K562 (cell line): ENCODE data around the gene LATS2. TPM values are rescaled to one million over a fixed set of nuclear protein-coding genes. Genes with fewer than 3 reads are reported as not detected.
"Not testable (repeated sequence)": the region's sequence is repeated elsewhere in the genome, so short reads cannot be mapped to it uniquely, and the experiment has no call there.

ENCODE experiments used
- ATAC-seq: fragments of 200-7000 bp; cut with Tn5 transposase; 3 replicates; pipeline ENCODE4 v1.9.1; 2020; ENCODE audit warnings: moderate library complexity
- BruUV-seq: library from RNA; stranded (reverse); fragments of 400-500 nt; replicated peaks from 2 replicates; lab custom pipeline; 2021; lab: Mats Ljungman, UMichigan
- CTCF ChIA-PET: fragments of 300-600 bp; formaldehyde crosslinking; extraction: SDS; loops from one replicate; lab custom pipeline; 2021; ENCODE audit warnings: low intra/inter-chr PET ratio; lab: Yijun Ruan, JAX
- POLR2A ChIA-PET: fragments of 300-600, 350-650 bp; sonication (Branson Sonifier 250); formaldehyde crosslinking; extraction: SDS; loops from one replicate; lab custom pipeline; 2021; ENCODE audit warnings: antibody characterized with exemption, inconsistent platforms; lab: Yijun Ruan, JAX
- DNase-seq, 4 experiments: peaks; one replicate each; pipeline versions ENCODE4 v3.0.0 to v3.0.0-alpha.2; 2011 to 2018; ENCODE audit warnings: low spot score in 3 of 4, mixed read lengths in 3 of 4; ENCODE audit errors: extremely low read depth in 1 of 4
- FAIRE-seq: peaks from 2 replicates; lab custom pipeline; 2011; peaks lifted over from hg19 to GRCh38; lab: Jason Lieb, UNC
- H2AFZ ChIP-seq: 2 replicates; pipeline ENCODE4 v1.6.0; 2011; ENCODE audit warnings: low read depth, low read length, control low read depth, inconsistent platforms
- H3K27ac ChIP-seq: fragments of 200-600 bp; 3 replicates; pipeline ENCODE4 v1.8.0; 2011; ENCODE audit warnings: low read depth, mild to moderate bottlenecking, control low read depth, inconsistent platforms, low read length, moderate library complexity, mixed read lengths; ENCODE audit errors: extremely low read depth
- H3K27me3 ChIP-seq, 2 experiments: fragments of 300-600 bp in 1 of 2; 2 replicates in 1 of 2; 3 replicates in 1 of 2; pipeline versions ENCODE4 v1.6.0 to v1.8.0; 2011; ENCODE audit warnings: inconsistent platforms in 2 of 2, low read length in 2 of 2, mild to moderate bottlenecking in 1 of 2, mixed read lengths in 1 of 2, moderate library complexity in 1 of 2; ENCODE audit not compliant: control insufficient read depth in 2 of 2, insufficient read depth in 2 of 2
- H3K36me3 ChIP-seq: fragments of 300-600 bp; 3 replicates; pipeline ENCODE4 v1.8.0; 2011; ENCODE audit warnings: mild to moderate bottlenecking, low read length, inconsistent platforms; ENCODE audit not compliant: control insufficient read depth, insufficient read depth
- H3K4me1 ChIP-seq, 2 experiments: fragments of 200-600 bp in 1 of 2; replicated peaks in 1 of 2; 2 replicates in 1 of 2; 3 replicates in 1 of 2; pipeline versions ENCODE4 v1.5.1 to v1.8.0; 2011; ENCODE audit warnings: inconsistent platforms in 2 of 2, low read length in 2 of 2, mild to moderate bottlenecking in 1 of 2, mixed read lengths in 1 of 2, moderate library complexity in 1 of 2; ENCODE audit not compliant: control insufficient read depth in 2 of 2, insufficient read depth in 2 of 2
- H3K4me2 ChIP-seq: 2 replicates; pipeline ENCODE4 v1.6.1; 2011; ENCODE audit warnings: low read length, control low read depth, inconsistent platforms, mixed read lengths; ENCODE audit not compliant: insufficient read depth
- H3K4me3 ChIP-seq: fragments of 200-600 bp; sonication (generic), shearing (Covaris generic); 2 replicates; pipeline ENCODE4 v1.5.1; 2016; ENCODE audit warnings: control low read depth, inconsistent platforms
- H3K79me2 ChIP-seq: fragments of 200-600 bp; 3 replicates; pipeline ENCODE4 v1.8.0; 2011; ENCODE audit warnings: low read length, inconsistent platforms; ENCODE audit not compliant: control insufficient read depth, insufficient read depth
- H3K9ac ChIP-seq, 2 experiments: 2 replicates each; pipeline versions ENCODE4 v1.6.0 to v1.6.1; 2011; ENCODE audit warnings: low read depth in 2 of 2, low read length in 2 of 2, control low read depth in 1 of 2, inconsistent platforms in 1 of 2, mild to moderate bottlenecking in 1 of 2, mixed read lengths in 1 of 2; ENCODE audit not compliant: insufficient read depth in 1 of 2
- H3K9me1 ChIP-seq: one replicate; pipeline ENCODE4 v1.6.0; 2011; ENCODE audit warnings: inconsistent platforms, mild to moderate bottlenecking, low read length, moderate library complexity; ENCODE audit not compliant: control insufficient read depth, insufficient read depth
- H3K9me3 ChIP-seq: replicated peaks from 2 replicates; pipeline ENCODE4 v1.5.1; 2011; ENCODE audit warnings: low read depth, low read length, inconsistent platforms; ENCODE audit not compliant: control insufficient read depth, insufficient read depth
- H4K20me1 ChIP-seq: replicated peaks from 2 replicates; pipeline ENCODE4 v1.6.1; 2011; ENCODE audit warnings: low read length, inconsistent platforms, mixed read lengths; ENCODE audit not compliant: control insufficient read depth, insufficient read depth
- BRF1 ChIP-seq: IDR thresholded peaks from 3 replicates; pipeline ENCODE4 v1.6.1; 2011; ENCODE audit warnings: borderline replicate concordance, mild to moderate bottlenecking; ENCODE audit not compliant: insufficient read length; ENCODE audit errors: extremely low read depth
- CBFA2T2 ChIP-seq: fragments of 450-650 bp; conservative IDR thresholded peaks from 2 replicates; pipeline ENCODE4 v1.6.1; 2017; ENCODE audit warnings: mild to moderate bottlenecking
- CTBP1 ChIP-seq: fragments of 450-650 bp; IDR thresholded peaks from 2 replicates; pipeline ENCODE4 v1.6.1; 2016; ENCODE audit warnings: borderline replicate concordance
- ETV6 ChIP-seq, 3 experiments: fragments of 150-350 bp in 1 of 3; sonication (generic) in 1 of 3; formaldehyde crosslinking in 1 of 3; IDR thresholded peaks; 2 replicates each; pipeline versions ENCODE4 v1.6.1 to v1.8.0; 2014 to 2022; ENCODE audit warnings: borderline replicate concordance in 2 of 3, low read depth in 2 of 3, antibody characterized with exemption in 1 of 3, low read length in 1 of 3, mild to moderate bottlenecking in 1 of 3, missing genetic modification reagents in 1 of 3
- FOSL1 ChIP-seq: fragments of 200-800 bp; sonication (Bioruptor generic); conservative IDR thresholded peaks from 2 replicates; pipeline ENCODE4 v1.6.1; 2016; ENCODE audit warnings: missing genetic modification characterization, missing compliant biosample characterization
- ILF3 ChIP-seq: fragments of 450-650 bp; IDR thresholded peaks from 2 replicates; pipeline ENCODE4 v1.6.1; 2018; ENCODE audit warnings: antibody characterized with exemption, mild to moderate bottlenecking, moderate library complexity, borderline replicate concordance
- NFATC3 ChIP-seq: fragments of 450-650 bp; IDR thresholded peaks from 2 replicates; pipeline ENCODE4 v1.6.1; 2017; ENCODE audit warnings: mild to moderate bottlenecking
- RBFOX2 ChIP-seq: fragments of 200-400 bp; formaldehyde crosslinking; IDR thresholded peaks from 2 replicates; pipeline ENCODE4 v1.6.1; 2017; ENCODE audit warnings: low read depth, mild to moderate bottlenecking, low read length, moderate library complexity
- RHOXF2B ChIP-seq: fragments of 250-450 bp; sonication (Bioruptor Pico); conservative IDR thresholded peaks from 2 replicates; pipeline ENCODE4 v1.5.1; 2021
- SP1 ChIP-seq: sonication (generic); formaldehyde crosslinking; IDR thresholded peaks from 2 replicates; pipeline ENCODE4 v1.8.1; 2022; ENCODE audit warnings: mild to moderate bottlenecking, missing genetic modification reagents
- STAG1 ChIP-seq: sonication (generic); formaldehyde crosslinking; IDR thresholded peaks from 2 replicates; pipeline ENCODE4 v1.5.0; 2020; ENCODE audit warnings: missing genetic modification reagents, borderline replicate concordance
- ZNF174 ChIP-seq: fragments of 250-450 bp; sonication (Bioruptor Pico); IDR thresholded peaks from 2 replicates; pipeline ENCODE4 v1.4.0; 2020; ENCODE audit warnings: mild to moderate bottlenecking
- ZNF76 ChIP-seq: fragments of 250-450 bp; sonication (Bioruptor Pico); IDR thresholded peaks from 2 replicates; pipeline ENCODE4 v1.4.0; 2020; ENCODE audit warnings: mild to moderate bottlenecking, moderate library complexity, borderline replicate concordance
- WGBS: fragments of 100-300 bp; shearing (Covaris generic); methylation state at CpG from one replicate; pipeline ENCODE4 v1.1.6; 2016; ENCODE audit warnings: low coverage, mixed read lengths; ENCODE audit not compliant: insufficient coverage; ENCODE audit errors: missing lambda C conversion rate; 5-methylcytosine and 5-hydroxymethylcytosine counted together
- in situ Hi-C: fragments of 300-500 bp; cut with MboI; formaldehyde crosslinking; loops from 4 replicates; pipeline ENCODE4 v1.15.0; 2018; ENCODE audit warnings: inconsistent platforms, mixed read lengths
- intact Hi-C: fragments of 100-400 bp; cut with micrococcal nuclease; formaldehyde crosslinking; loops from 2 replicates; pipeline ENCODE4 v1.14.2; 2022
- polyA plus RNA-seq, 8 experiments: library from polyadenylated mRNA; depleted of rRNA in 4 of 8; stranded (reverse) in 5 of 8; unstranded in 3 of 8; fragments of >200 nt; fragmentation: Nextera tagmentation in 2 of 8; fragmentation: Illumina TruSeq in 1 of 8; extraction: Ambion mirVana in 2 of 8; extraction: Trizol in 1 of 8; gene quantifications; 2 replicates each; pipeline versions ENCODE4 v1.2.1 to v1.2.3, GENCODE V29; 2011 to 2014; ENCODE audit warnings: inconsistent platforms in 1 of 8, missing spikeins in 1 of 8
- total RNA-seq, 7 experiments: library from RNA; depleted of rRNA in 6 of 7; stranded (reverse); fragments of >200 nt in 6 of 7; fragmentation: Illumina TruSeq in 2 of 7; extraction: Trizol in 2 of 7; gene quantifications; 2 replicates each; pipeline versions ENCODE4 v1.2.1 to v1.2.3, GENCODE V29; 2011 to 2021; ENCODE audit warnings: low replicate concordance in 1 of 7
- TF ChIP-seq, protein P1 (sequence below): fragments of 250-450 bp; sonication (Bioruptor Pico); IDR thresholded peaks from 2 replicates; pipeline ENCODE4 v1.8.0; 2022; ENCODE audit warnings: moderate library complexity, mild to moderate bottlenecking, inconsistent platforms

Gene LATS2
- total and polyA plus RNA-seq, 9 of the 15 experiments (the other 6 are each of a cell fraction or from before 2014, with no cell fraction given) = 0.18 to 3.7 (median 0.76) TPM

DNA sequence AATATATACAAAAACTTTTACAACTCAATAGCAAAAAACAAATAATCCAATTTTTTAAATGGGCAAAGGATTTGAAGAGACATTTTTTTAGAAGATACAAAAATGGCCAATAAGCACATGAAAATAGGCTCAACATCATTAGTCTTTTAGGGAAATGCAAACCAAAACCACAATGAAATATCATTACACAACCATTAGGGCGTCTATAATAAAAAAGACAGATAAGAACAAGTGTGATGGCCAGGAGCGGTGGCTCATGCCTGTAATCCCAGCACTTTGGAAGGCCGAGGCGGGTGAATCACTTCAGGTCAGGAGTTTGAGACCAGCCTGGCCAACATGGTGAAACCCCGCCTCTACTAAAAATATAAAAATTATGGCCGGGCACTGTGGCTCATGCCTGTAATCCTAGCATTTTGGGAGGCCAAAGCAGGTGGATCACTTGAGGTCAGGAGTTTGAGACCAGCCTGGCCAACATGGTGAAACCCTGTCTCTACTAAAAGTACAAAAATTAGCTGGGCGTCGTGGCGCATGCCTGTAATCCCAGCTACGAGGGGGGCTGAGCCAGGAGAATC is 104.3 kb downstream of the LATS2 start:
- POLR2A ChIA-PET, H3K4me3 ChIP-seq, intact Hi-C loops, H3K4me1 ChIP-seq, in situ Hi-C loops, FAIRE-seq, H3K9ac ChIP-seq, H2AFZ ChIP-seq, H3K79me2 ChIP-seq, H3K36me3 ChIP-seq, H3K9me1 ChIP-seq, H3K9me3 ChIP-seq, BruUV-seq, H3K27ac ChIP-seq, H3K4me2 ChIP-seq, CTCF ChIA-PET, DNase-seq, H4K20me1 ChIP-seq, ATAC-seq: not testable (repeated sequence)
- peaks cover 2 to 20% of the 10 kb centered on the region in 2 experiments for H3K27me3 ChIP-seq
- 4% methylated on average over 10 of the region's 10 CpGs for WGBS

DNA sequence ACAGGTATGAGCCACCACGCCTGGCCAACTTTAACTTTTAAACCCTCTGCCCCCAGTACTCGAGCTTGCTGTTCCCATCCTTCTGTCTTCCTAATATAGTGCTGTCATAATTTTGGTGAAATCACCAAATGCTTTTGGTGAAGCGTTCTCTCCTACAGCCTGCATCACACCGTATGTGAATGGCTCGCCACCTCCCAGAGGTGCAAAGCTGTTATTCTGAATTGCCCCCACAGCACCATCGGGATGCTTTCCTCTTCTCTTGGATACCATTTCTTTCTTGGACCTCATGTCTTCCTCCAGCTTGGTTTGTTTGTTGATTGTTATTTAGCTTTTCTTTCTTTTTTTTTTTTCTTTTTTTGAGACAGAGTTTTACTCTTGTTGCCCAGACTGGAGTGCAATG is 105.9 kb downstream of the LATS2 start:
- ATAC-seq = no peak
- peaks cover 2 to 26% of the 10 kb centered on the region in 2 experiments for H3K27me3 ChIP-seq
- ChIA-PET POLR2A (no interaction called here), CTCF (no interaction called here)
- peaks cover 0 to 3% of the 10 kb centered on the region in 2 experiments; a peak in 1 of 5 replicates for H3K4me1 ChIP-seq
- H2AFZ ChIP-seq = no peak overlapping the region
- in situ Hi-C loops = no loop called here
- TF ChIP-seq NFATC3 (no peak), BRF1 (no peak), RHOXF2B (CRISPR knock-in tag) (no peak), ZNF174 (CRISPR knock-in tag) (no peak), SP1 (CRISPR knock-in tag) (no peak), ILF3 (no peak), ETV6 (IDR thresholded peaks at IDR 0.05; ENCODE audit: borderline replicate concordance in 1 of 2, low read depth in 2 of 2, low read length in 1 of 2) (no peak), ETV6 (CRISPR knock-in tag; IDR thresholded peaks at IDR 0.05; ENCODE audit: borderline replicate concordance) (no peak), CBFA2T2 (no peak), STAG1 (CRISPR knock-in tag) (no peak), FOSL1 (tag) (no peak), RBFOX2 (no peak), CTBP1 (no peak), ZNF76 (CRISPR knock-in tag) (no peak)
- TF ChIP-seq, protein P1, sequence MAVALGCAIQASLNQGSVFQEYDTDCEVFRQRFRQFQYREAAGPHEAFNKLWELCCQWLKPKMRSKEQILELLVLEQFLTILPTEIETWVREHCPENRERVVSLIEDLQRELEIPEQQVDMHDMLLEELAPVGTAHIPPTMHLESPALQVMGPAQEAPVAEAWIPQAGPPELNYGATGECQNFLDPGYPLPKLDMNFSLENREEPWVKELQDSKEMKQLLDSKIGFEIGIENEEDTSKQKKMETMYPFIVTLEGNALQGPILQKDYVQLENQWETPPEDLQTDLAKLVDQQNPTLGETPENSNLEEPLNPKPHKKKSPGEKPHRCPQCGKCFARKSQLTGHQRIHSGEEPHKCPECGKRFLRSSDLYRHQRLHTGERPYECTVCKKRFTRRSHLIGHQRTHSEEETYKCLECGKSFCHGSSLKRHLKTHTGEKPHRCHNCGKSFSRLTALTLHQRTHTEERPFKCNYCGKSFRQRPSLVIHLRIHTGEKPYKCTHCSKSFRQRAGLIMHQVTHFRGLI (CRISPR knock-in tag) = no peak
- no peak overlapping the region for H3K9ac ChIP-seq
- H3K27ac ChIP-seq = no peak overlapping the region
- WGBS = 3% methylated on average over 6 of the region's 6 CpGs
- no peaks in the 10 kb centered on the region for H3K9me3 ChIP-seq
- H3K4me2 ChIP-seq = no peak overlapping the region
- H3K79me2 ChIP-seq = no peaks in the 10 kb centered on the region
- no peaks in the 10 kb centered on the region for H3K9me1 ChIP-seq
- no peak overlapping the region for H3K4me3 ChIP-seq
- no peaks in the 10 kb centered on the region for H3K36me3 ChIP-seq
- DNase-seq = no peak
- no peak for FAIRE-seq
- intact Hi-C loops = no loop called here
- BruUV-seq = no TSS peak
- H4K20me1 ChIP-seq = no peaks in the 10 kb centered on the region
